Left lung (tissue), 10 donors: Measurements from ENCODE around the gene CSRP1. TPM values are rescaled to one million over a fixed set of nuclear protein-coding genes. Genes with fewer than 3 reads are reported as not detected.
"Not testable (repeated sequence)": the region's sequence is repeated elsewhere in the genome, so short reads cannot be mapped to it uniquely, and the experiment has no call there.

Experiments
- ATAC-seq: fragments of 200-7000 bp; cut with Tn5 transposase; one replicate; pipeline ENCODE4 v1.9.1; 2020; ENCODE audit warnings: moderate library complexity
- DNase-seq, 4 donors: peaks; one replicate each; pipeline ENCODE4 v3.0.0-alpha.2; 2013 to 2020
- H3K27ac ChIP-seq, 2 donors: fragments of 200-600 bp; sonication (generic) in 1 of 2; one replicate each; pipeline versions ENCODE4 v1.5.0 to v1.8.0; 2020 to 2021
- H3K27me3 ChIP-seq, 2 donors: fragments of 200-600 bp; sonication (generic) in 1 of 2; one replicate each; pipeline versions ENCODE4 v1.5.0 to v1.8.0; 2020 to 2021
- H3K36me3 ChIP-seq, 2 donors: fragments of 200-600 bp; sonication (generic) in 1 of 2; one replicate each; pipeline versions ENCODE4 v1.5.0 to v1.8.0; 2020 to 2021
- H3K4me1 ChIP-seq, 2 donors: fragments of 200-600 bp; one replicate each; pipeline ENCODE4 v1.8.0; 2021
- H3K4me3 ChIP-seq, 2 donors: fragments of 200-600 bp; sonication (generic) in 1 of 2; one replicate each; pipeline versions ENCODE4 v1.5.0 to v1.8.0; 2020 to 2021; ENCODE audit warnings: mild to moderate bottlenecking in 1 of 2
- H3K9me3 ChIP-seq, 2 donors: fragments of 200-600 bp; sonication (generic) in 1 of 2; one replicate each; pipeline versions ENCODE4 v1.5.0 to v1.8.0; 2020 to 2021
- intact Hi-C, 2 donors: fragments of 100-400 bp; cut with DNase I; formaldehyde crosslinking; loops; one replicate each; pipeline versions ENCODE4 v1.11.2 to v1.14.2; 2022
- polyA plus RNA-seq, 6 donors: library from polyadenylated mRNA; unstranded; fragments of 120-200 nt; gene quantifications; one replicate each; pipeline ENCODE4 v1.2.1, GENCODE V29; 2013; ENCODE audit not compliant: insufficient read length in 6 of 6
- total RNA-seq, 2 donors: library from RNA; stranded (reverse); fragmentation: NEBNext Ultra II Directional; extraction: Animal tissue kit (Norgen Biotek cat#: 25700); gene quantifications; one replicate each; pipeline ENCODE4 v1.2.1, GENCODE V29; 2021
- TF ChIP-seq, protein P1 (sequence below), 2 donors: fragments of 200-600 bp; sonication (generic) in 1 of 2; IDR thresholded peaks; one replicate each; pipeline versions ENCODE4 v1.5.0 to v1.8.0; 2021; ENCODE audit warnings: antibody characterized with exemption in 2 of 2
- donor health status: DM: no; HTN: yes; CAD: no.
- donor health status: DM: no; HTN: no; CAD: no.

Gene CSRP1
- total and polyA plus RNA-seq, 8 donors: 215 to 360 (median 254) TPM

DNA sequence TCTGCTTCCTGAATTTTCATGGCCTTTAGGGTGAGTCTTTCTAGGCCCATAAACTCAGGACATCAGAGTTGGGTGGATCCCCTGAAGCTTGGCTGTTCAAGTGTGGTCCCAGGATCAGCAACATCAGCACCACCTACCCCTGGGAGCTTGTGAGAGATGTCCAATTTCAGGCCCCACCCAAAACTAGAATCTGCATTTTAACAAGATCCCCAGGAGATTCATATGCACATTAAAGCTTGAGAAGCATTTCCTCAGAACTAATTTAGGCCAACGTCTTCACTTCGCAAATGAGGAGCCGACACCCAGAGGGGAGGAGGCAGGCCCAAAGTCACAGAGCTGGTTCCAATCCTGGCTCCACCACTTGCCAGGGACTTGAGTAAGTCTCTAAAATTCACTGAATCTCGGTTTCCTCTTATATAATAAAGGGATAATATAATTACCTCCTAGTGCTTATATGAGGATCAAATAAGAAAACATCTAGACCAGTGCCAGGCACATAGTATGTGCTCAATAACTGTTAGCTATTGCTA lies 27.7 kb downstream of the CSRP1 start:
- H3K27me3 ChIP-seq: peaks cover 0 to 12% of the 10 kb centered on the region in 2 donors
- peaks cover 21 to 36% of the 10 kb centered on the region in 2 donors for H3K4me1 ChIP-seq
- no peak overlapping the region for H3K4me3 ChIP-seq
- H3K27ac ChIP-seq: no peak overlapping the region
- H3K9me3 ChIP-seq: no peaks in the 10 kb centered on the region
- DNase-seq: no peak
- TF ChIP-seq, protein P1, sequence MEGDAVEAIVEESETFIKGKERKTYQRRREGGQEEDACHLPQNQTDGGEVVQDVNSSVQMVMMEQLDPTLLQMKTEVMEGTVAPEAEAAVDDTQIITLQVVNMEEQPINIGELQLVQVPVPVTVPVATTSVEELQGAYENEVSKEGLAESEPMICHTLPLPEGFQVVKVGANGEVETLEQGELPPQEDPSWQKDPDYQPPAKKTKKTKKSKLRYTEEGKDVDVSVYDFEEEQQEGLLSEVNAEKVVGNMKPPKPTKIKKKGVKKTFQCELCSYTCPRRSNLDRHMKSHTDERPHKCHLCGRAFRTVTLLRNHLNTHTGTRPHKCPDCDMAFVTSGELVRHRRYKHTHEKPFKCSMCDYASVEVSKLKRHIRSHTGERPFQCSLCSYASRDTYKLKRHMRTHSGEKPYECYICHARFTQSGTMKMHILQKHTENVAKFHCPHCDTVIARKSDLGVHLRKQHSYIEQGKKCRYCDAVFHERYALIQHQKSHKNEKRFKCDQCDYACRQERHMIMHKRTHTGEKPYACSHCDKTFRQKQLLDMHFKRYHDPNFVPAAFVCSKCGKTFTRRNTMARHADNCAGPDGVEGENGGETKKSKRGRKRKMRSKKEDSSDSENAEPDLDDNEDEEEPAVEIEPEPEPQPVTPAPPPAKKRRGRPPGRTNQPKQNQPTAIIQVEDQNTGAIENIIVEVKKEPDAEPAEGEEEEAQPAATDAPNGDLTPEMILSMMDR (IDR thresholded peaks at IDR 0.05): no peak
- peaks cover 0 to 17% of the 10 kb centered on the region in 2 donors for H3K36me3 ChIP-seq
- intact Hi-C loops: no loop called here
- ATAC-seq: no peak

DNA sequence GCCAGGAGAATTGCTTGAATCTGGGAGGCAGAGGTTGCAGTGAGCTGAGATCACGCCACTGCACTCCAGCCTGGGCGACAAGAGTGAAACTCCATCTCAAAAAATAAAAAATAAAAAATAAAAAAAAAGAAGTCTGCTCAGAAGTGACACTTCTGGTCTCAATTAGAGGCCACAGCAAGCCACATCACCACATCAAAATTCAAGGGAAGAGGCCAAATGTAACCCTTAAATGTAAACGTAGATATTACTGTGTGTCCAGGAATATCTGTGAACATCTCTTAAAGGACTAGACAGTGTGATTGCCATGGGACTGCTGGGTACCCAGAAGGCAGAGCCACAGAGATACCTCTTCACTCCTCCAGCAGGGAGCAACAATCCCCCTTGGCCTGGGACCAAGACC lies 28.3 kb downstream of the CSRP1 start:
- DNase-seq, H3K4me3 ChIP-seq, intact Hi-C loops, H3K27ac ChIP-seq, ATAC-seq, H3K9me3 ChIP-seq: not testable (repeated sequence)
- Histone ChIP-seq H3K4me1 (peaks cover 21 to 36% of the 10 kb centered on the region in 2 donors), H3K36me3 (peaks cover 0 to 11% of the 10 kb centered on the region in 2 donors), H3K27me3 (peaks cover 0 to 12% of the 10 kb centered on the region in 2 donors)

DNA sequence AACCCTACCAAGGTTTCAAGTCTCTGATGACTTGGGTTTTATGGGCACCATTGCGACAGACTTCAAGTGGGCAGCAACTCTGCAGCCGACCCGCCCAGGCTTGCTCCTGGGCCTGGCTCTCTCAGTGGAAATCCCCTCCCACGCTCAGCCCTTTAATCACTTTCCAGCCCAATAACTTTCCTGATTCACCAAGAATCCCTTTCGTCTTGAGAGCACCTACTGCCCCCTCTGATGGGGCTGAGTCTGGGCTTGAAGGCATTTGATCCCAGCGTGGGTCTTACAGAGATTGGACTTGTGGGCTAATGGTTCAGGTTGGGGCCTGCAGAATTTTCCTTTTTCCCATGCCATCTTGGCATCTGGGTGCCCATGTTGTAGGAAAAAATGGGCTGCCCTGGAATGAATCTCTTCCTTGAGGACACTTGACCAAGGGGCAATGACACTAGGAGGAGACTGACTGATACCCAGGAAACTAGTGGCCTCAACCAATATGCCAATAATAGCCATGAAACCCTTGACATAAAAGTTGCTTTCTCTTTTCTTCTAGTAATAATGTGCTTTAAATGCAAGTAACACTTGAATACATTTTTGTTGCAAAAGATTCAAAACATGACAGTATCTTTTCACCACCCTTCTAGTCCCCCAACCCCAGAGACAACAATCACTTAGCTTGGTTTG lies 30.1 kb downstream of the CSRP1 start:
- TF ChIP-seq, protein P1 (IDR thresholded peaks at IDR 0.05): no peak
- no peaks in the 10 kb centered on the region for H3K36me3 ChIP-seq
- no peak overlapping the region for H3K4me3 ChIP-seq
- ATAC-seq (no peak), DNase-seq (no peak)
- no peaks in the 10 kb centered on the region for H3K9me3 ChIP-seq
- intact Hi-C loops: no loop called here
- peaks cover 20 to 29% of the 10 kb centered on the region in 2 donors for H3K4me1 ChIP-seq
- H3K27me3 ChIP-seq: peaks cover 0 to 10% of the 10 kb centered on the region in 2 donors
- H3K27ac ChIP-seq: no peak overlapping the region

DNA sequence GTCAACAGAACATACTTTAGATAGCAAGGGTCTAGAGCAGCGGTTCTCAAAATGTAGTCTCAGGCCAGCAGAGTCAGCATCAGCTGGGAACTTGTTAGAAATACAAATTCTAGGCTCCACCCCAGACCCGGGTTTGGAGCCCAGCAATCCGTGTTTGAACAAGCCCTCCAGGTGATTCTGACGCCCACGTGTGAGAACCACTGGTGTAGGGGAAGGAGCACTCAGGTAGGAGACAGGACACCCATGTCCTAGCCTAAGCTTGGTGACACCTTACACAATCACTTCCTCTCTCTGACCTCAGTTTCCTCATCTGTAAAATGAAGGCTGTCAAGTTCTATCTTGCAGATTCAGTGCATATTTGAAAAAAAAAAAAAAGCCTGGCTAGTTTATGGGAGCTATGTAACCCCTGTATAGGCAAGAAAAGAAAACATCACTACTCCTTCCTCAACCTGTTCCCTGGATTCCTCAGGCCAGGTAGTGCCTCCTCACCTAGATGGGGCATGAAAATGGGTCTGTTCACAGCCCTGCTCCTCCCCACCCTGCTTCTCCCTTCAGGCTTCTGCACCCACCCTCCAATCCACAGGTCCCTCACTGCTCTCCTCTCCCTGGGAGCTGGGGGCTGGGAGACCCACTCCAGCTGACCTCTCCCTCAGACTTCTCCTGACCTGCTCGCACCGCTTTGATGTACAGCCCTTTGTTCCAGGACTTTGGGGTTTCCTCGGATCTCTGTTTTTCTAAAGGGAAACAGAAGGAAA lies 30.8 kb downstream of the CSRP1 start:
- TF ChIP-seq, protein P1 (IDR thresholded peaks at IDR 0.05): no peak
- DNase-seq (no peak), ATAC-seq (no peak)
- no peak overlapping the region for H3K27ac ChIP-seq
- intact Hi-C loops: no loop called here
- no peaks in the 10 kb centered on the region for H3K36me3 ChIP-seq
- no peaks in the 10 kb centered on the region for H3K9me3 ChIP-seq
- H3K4me1 ChIP-seq: peaks cover 13 to 22% of the 10 kb centered on the region in 2 donors
- H3K4me3 ChIP-seq: no peak overlapping the region
- H3K27me3 ChIP-seq: peaks cover 0 to 3% of the 10 kb centered on the region in 2 donors

DNA sequence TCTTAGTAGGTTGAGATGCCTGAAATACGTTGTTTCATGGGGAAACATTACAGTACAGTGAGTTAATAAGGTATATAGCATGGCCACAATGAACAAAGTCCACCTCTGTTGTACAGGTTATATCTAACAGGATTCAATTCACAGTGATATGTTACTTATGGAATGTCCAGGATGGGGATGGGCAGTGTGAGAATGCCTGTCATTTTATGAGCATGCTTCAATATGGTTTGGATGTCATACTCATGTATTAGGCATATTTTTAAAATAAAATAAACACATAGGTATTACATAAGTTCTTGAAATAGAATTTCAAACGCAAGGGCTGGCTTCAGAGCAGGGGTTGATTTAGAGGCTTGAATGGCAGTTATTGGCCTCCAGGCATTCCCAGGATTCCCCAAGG lies 31.8 kb downstream of the CSRP1 start:
- Histone ChIP-seq H3K27ac (no peak overlapping the region), H3K9me3 (no peaks in the 10 kb centered on the region)
- intact Hi-C loops: no loop called here

More for the DNA sequence above, 31.8 kb downstream of the CSRP1 start:
- Histone ChIP-seq H3K27me3 (peaks cover 0 to 7% of the 10 kb centered on the region in 2 donors), H3K4me1 (peaks cover 7 to 13% of the 10 kb centered on the region in 2 donors), H3K36me3 (no peaks in the 10 kb centered on the region), H3K4me3 (no peak overlapping the region)
- TF ChIP-seq, protein P1 (IDR thresholded peaks at IDR 0.05): no peak
- ATAC-seq (no peak), DNase-seq (no peak)
